ENCODE data around the gene ENOX2.
A peak's percentile ranks its signal among the peaks of the same experiment; 100 is the strongest.
"Not testable (repeated sequence)": the region's sequence is repeated elsewhere in the genome, so short reads cannot be mapped to it uniquely, and the experiment has no call there.

ENOX2 gene

DNA sequence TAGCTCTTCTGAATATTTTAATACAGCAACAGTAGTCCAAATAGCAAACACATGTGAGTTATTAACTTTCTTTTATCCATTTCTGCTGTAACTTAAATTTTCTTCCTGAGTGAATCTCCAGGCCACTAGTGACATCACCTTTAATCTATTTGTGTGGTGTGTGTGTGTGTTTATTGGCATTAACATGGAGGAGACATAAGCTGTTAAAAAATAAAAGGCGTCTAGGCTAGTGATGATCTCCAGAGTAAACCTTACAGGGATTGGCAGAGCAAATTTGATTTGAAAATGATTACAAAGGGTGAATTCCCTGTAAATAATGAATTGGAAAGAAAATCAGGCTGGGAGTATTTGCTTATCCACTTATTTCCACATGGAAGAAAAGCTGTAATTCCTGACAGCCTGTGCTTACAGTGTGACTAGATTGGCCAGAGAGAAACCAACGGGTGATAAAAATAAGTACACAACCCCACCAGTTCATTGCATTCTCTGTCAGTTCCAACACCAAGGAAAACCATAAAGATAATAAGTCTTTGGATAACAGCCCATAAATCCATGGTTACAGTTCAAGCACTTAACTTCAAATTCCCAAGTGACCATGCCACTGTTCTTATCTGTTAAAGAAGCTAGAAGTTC lies 186.1 kb downstream of the ENOX2 start:
- H3K27me3 ChIP-seq (replicated peaks; ENCODE audit: control insufficient read depth, insufficient read depth, low read length) = peaks cover 3% of the 10 kb centered on the region
- no peaks in the 10 kb centered on the region for H3K9me3 ChIP-seq (ENCODE audit: control insufficient read depth, low read length)
- no peak overlapping the region for H3K4me3 ChIP-seq (ENCODE audit: low read length)
- no peak for DNase-seq (ENCODE audit: low read depth)
- H3K36me3 ChIP-seq (ENCODE audit: control insufficient read depth, insufficient read depth, low read length, severe bottlenecking) = no peaks in the 10 kb centered on the region
- H3K4me1 ChIP-seq (ENCODE audit: control insufficient read depth, insufficient read depth, low read length) = peaks cover 6% of the 10 kb centered on the region
- no peak overlapping the region for H3K9ac ChIP-seq (ENCODE audit: low read length)

GRCh38 chrX:130716346-130716745 lies 186.7 kb downstream of the ENOX2 start:
- H3K36me3 ChIP-seq (ENCODE audit: control insufficient read depth, insufficient read depth, low read length, severe bottlenecking) = no peaks in the 10 kb centered on the region
- H3K9ac ChIP-seq (ENCODE audit: low read length) = no peak overlapping the region
- no peak for DNase-seq (ENCODE audit: low read depth)
- H3K9me3 ChIP-seq (ENCODE audit: control insufficient read depth, low read length) = no peaks in the 10 kb centered on the region
- H3K4me3 ChIP-seq (ENCODE audit: low read length) = no peak overlapping the region
- peaks cover 6% of the 10 kb centered on the region for H3K4me1 ChIP-seq (ENCODE audit: control insufficient read depth, insufficient read depth, low read length)
- peaks cover 3% of the 10 kb centered on the region for H3K27me3 ChIP-seq (replicated peaks; ENCODE audit: control insufficient read depth, insufficient read depth, low read length)

DNA sequence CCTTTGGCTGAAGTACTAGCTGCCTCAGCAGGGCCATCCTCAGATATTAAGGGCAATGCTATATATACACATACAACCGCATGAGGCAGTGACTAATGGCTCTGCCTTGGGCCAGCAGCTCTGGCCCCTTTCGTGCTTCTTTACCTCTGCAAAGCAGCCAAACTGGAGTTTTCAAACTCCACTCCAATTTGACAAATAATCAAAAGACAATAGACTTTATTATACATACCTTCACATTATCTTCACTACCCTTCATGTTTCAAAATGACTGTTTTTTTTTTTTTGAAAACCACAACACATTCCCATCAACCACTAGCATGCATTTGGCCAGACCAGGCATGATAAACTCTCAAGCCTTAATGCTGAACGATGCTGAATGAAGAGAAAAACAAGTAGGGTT lies 187.7 kb downstream of the ENOX2 start:
- no peaks in the 10 kb centered on the region for H3K36me3 ChIP-seq (ENCODE audit: control insufficient read depth, insufficient read depth, low read length, severe bottlenecking)
- H3K4me3 ChIP-seq (ENCODE audit: low read length) = no peak overlapping the region
- peak; percentile 24 for DNase-seq (ENCODE audit: low read depth)
- H3K27me3 ChIP-seq (replicated peaks; ENCODE audit: control insufficient read depth, insufficient read depth, low read length) = no peaks in the 10 kb centered on the region
- peaks cover 6% of the 10 kb centered on the region for H3K4me1 ChIP-seq (ENCODE audit: control insufficient read depth, insufficient read depth, low read length)
- no peak overlapping the region for H3K9ac ChIP-seq (ENCODE audit: low read length)
- no peaks in the 10 kb centered on the region for H3K9me3 ChIP-seq (ENCODE audit: control insufficient read depth, low read length)

DNA sequence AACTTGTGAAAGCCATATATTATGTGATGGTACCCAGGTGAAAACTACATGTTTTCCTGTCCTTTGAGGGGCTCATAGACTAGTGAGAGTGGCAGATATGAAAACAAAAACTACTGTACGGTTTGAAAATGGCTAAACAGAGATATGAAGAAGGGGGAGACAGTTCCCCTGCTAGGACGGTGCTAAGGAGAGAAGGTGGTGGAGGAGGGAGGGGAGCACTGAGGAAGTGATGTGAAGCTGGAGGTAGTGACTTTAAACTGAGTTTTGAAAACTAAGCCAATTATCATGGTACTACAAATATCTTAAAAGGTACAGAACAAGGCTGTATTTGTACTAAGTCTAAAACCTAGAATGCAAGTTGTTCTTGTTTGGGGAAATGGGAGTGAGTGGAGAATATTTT lies 188.3 kb downstream of the ENOX2 start:
- no peaks in the 10 kb centered on the region for H3K9me3 ChIP-seq (ENCODE audit: control insufficient read depth, low read length)
- H3K36me3 ChIP-seq (ENCODE audit: control insufficient read depth, insufficient read depth, low read length, severe bottlenecking) = no peaks in the 10 kb centered on the region
- no peak overlapping the region for H3K4me3 ChIP-seq (ENCODE audit: low read length)
- H3K27me3 ChIP-seq (replicated peaks; ENCODE audit: control insufficient read depth, insufficient read depth, low read length) = no peaks in the 10 kb centered on the region
- H3K4me1 ChIP-seq (ENCODE audit: control insufficient read depth, insufficient read depth, low read length) = peaks cover 6% of the 10 kb centered on the region
- no peak overlapping the region for H3K9ac ChIP-seq (ENCODE audit: low read length)
- DNase-seq (ENCODE audit: low read depth) = no peak

GRCh38 chrX:130714135-130714534 lies 188.9 kb downstream of the ENOX2 start:
- H3K4me3 ChIP-seq (ENCODE audit: low read length) = no peak overlapping the region
- H3K4me1 ChIP-seq (ENCODE audit: control insufficient read depth, insufficient read depth, low read length) = peaks cover 6% of the 10 kb centered on the region
- no peak for DNase-seq (ENCODE audit: low read depth)
- no peaks in the 10 kb centered on the region for H3K36me3 ChIP-seq (ENCODE audit: control insufficient read depth, insufficient read depth, low read length, severe bottlenecking)
- no peak overlapping the region for H3K9ac ChIP-seq (ENCODE audit: low read length)
- no peaks in the 10 kb centered on the region for H3K9me3 ChIP-seq (ENCODE audit: control insufficient read depth, low read length)
- no peaks in the 10 kb centered on the region for H3K27me3 ChIP-seq (replicated peaks; ENCODE audit: control insufficient read depth, insufficient read depth, low read length)

DNA sequence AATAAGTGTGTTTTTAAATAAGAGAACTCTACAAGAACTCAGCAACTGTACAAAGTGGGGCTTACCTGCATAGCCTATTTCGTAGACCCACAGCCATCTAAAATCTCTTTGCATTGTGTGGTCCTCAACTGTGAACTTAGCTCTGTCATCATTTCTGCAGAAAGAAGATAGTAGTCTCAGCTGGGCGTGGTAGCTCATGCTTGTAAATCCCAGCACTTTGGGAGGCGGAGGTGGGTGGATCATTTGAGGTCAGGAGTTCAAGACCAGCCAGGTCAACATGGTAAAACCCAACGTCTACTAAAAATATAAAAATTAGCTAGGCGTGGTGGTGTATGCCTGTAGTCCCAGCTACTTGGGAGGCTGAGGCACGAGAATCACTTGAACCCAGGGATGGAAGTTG lies 193.8 kb downstream of the ENOX2 start:
- H3K9me3 ChIP-seq (ENCODE audit: control insufficient read depth, low read length); H3K4me3 ChIP-seq (ENCODE audit: low read length); H3K36me3 ChIP-seq (ENCODE audit: control insufficient read depth, insufficient read depth, low read length, severe bottlenecking); DNase-seq (ENCODE audit: low read depth); H3K4me1 ChIP-seq (ENCODE audit: control insufficient read depth, insufficient read depth, low read length); H3K27me3 ChIP-seq (replicated peaks; ENCODE audit: control insufficient read depth, insufficient read depth, low read length); H3K9ac ChIP-seq (ENCODE audit: low read length): not testable (repeated sequence)

DNA sequence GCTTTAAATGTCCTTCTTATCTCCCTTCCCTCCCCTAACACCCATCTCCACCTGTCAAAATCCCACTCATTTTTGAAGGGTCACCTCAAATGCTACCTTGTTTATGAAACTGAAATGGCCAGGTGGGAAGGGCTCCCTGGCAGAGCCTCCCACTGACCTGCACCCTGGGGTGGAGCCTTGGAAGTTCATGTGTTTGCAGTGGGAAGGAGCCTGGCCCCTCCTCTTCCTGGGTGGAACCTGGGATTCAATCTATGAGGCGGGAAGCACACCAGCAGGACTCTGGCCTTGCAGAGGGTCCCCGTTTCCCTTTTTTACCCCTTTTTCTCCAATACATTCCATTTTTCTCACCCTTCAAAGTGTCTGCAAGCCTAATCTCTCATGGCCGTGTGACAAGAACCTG lies 197.4 kb downstream of the ENOX2 start:
- H3K9me3 ChIP-seq (ENCODE audit: control insufficient read depth, low read length) = no peaks in the 10 kb centered on the region
- no peaks in the 10 kb centered on the region for H3K36me3 ChIP-seq (ENCODE audit: control insufficient read depth, insufficient read depth, low read length, severe bottlenecking)
- no peak for DNase-seq (ENCODE audit: low read depth)
- no peak overlapping the region for H3K9ac ChIP-seq (ENCODE audit: low read length)
- peaks cover 4% of the 10 kb centered on the region for H3K27me3 ChIP-seq (replicated peaks; ENCODE audit: control insufficient read depth, insufficient read depth, low read length)
- H3K4me3 ChIP-seq (ENCODE audit: low read length) = no peak overlapping the region
- peaks cover 25% of the 10 kb centered on the region for H3K4me1 ChIP-seq (ENCODE audit: control insufficient read depth, insufficient read depth, low read length)

DNA sequence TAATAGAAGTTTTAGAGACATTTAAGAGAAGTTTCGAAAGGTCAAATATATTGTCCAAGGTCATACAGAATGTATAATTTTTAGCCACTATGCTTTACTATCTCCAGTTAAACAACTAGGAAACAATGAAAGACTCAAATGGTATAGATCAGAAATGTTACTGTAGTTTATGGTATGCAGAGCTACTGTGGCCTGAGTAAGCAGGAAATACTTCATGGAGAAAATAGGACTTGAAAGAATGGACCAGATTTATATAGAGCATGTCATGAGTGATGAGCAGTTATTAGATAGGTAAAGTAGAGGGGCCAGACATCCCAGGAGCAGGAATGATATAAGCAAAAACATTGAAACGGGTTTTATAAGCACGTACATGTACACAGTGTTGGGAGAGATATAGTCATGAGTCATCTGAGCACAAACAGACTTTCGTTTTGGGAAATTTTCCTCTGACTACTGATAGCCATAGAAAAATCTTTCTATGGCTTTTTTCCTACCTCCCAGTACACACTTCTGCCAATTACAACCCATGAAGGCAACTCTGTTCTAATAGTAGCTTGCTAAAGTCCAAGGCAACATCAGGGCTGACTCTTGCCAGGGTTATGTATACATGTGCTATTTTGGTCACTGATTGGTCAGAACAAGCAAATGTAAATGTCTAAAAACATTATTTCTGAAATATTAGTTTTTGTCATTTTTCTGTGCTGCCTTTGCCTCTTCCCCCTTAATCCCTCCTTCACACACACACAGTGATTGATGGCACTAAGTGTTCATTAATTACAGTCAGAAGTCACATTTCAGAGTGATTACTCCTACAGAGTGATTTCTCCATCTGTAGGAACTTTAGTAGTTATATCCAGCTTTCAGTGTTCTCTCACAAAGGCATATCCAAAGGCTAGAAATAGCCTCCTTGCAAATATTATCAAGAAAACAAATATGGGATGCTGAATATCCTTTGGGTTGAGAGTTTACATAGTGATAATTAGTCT lies 198.7 kb downstream of the ENOX2 start:
- Histone ChIP-seq H3K9me3 (ENCODE audit: control insufficient read depth, low read length) (no peaks in the 10 kb centered on the region), H3K27me3 (replicated peaks; ENCODE audit: control insufficient read depth, insufficient read depth, low read length) (peaks cover 4% of the 10 kb centered on the region), H3K9ac (ENCODE audit: low read length) (no peak overlapping the region), H3K4me3 (ENCODE audit: low read length) (peak overlapping the region; percentile 26), H3K4me1 (ENCODE audit: control insufficient read depth, insufficient read depth, low read length) (peaks cover 25% of the 10 kb centered on the region), H3K36me3 (ENCODE audit: control insufficient read depth, insufficient read depth, low read length, severe bottlenecking) (no peaks in the 10 kb centered on the region)
- peak; percentile 54 for DNase-seq (ENCODE audit: low read depth)

- Histone ChIP-seq H3K4me1 (ENCODE audit: control insufficient read depth, insufficient read depth, low read length) (peaks cover 25% of the 10 kb centered on the region), H3K9me3 (ENCODE audit: control insufficient read depth, low read length) (no peaks in the 10 kb centered on the region), H3K27me3 (replicated peaks; ENCODE audit: control insufficient read depth, insufficient read depth, low read length) (peaks cover 4% of the 10 kb centered on the region), H3K36me3 (ENCODE audit: control insufficient read depth, insufficient read depth, low read length, severe bottlenecking) (no peaks in the 10 kb centered on the region), H3K9ac (ENCODE audit: low read length) (no peak overlapping the region), H3K4me3 (ENCODE audit: low read length) (no peak overlapping the region)
- DNase-seq (ENCODE audit: low read depth) = peak; percentile 36
Measured at GRCh38 chrX:130702867-130703707, 199.9 kb downstream of the ENOX2 start.

DNA sequence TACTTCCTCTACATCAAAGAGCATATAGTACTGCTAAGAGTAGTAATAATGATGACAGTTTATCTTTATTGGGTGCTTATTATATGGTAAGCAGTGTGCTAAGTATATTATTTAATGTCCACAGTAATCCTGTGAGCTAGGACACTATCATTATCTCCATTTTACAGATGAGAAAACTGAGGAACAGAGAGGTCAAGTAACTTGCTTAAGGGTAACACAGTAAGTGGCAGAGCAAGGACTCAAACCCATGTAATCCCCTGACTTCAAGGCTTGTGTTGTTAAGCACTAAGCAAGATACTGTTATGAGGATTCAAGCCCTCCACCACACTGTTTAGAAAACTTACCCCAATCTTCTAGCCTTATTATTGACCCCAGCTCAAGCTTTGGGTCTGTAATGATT lies 202.4 kb downstream of the ENOX2 start:
- Histone ChIP-seq H3K4me3 (ENCODE audit: low read length) (no peak overlapping the region), H3K4me1 (ENCODE audit: control insufficient read depth, insufficient read depth, low read length) (peaks cover 25% of the 10 kb centered on the region), H3K9me3 (ENCODE audit: control insufficient read depth, low read length) (no peaks in the 10 kb centered on the region), H3K27me3 (replicated peaks; ENCODE audit: control insufficient read depth, insufficient read depth, low read length) (peaks cover 4% of the 10 kb centered on the region), H3K36me3 (ENCODE audit: control insufficient read depth, insufficient read depth, low read length, severe bottlenecking) (no peaks in the 10 kb centered on the region), H3K9ac (ENCODE audit: low read length) (no peak overlapping the region)
- no peak for DNase-seq (ENCODE audit: low read depth)

GRCh38 chrX:130699618-130700017 lies 203.4 kb downstream of the ENOX2 start:
- H3K27me3 ChIP-seq (replicated peaks; ENCODE audit: control insufficient read depth, insufficient read depth, low read length) = peaks cover 4% of the 10 kb centered on the region
- H3K4me3 ChIP-seq (ENCODE audit: low read length) = no peak overlapping the region
- H3K9ac ChIP-seq (ENCODE audit: low read length) = no peak overlapping the region
- no peaks in the 10 kb centered on the region for H3K36me3 ChIP-seq (ENCODE audit: control insufficient read depth, insufficient read depth, low read length, severe bottlenecking)
- H3K4me1 ChIP-seq (ENCODE audit: control insufficient read depth, insufficient read depth, low read length) = peaks cover 20% of the 10 kb centered on the region
- H3K9me3 ChIP-seq (ENCODE audit: control insufficient read depth, low read length) = no peaks in the 10 kb centered on the region
- no peak for DNase-seq (ENCODE audit: low read depth)

Data from adipocyte (in vitro differentiated cells).